Measurements from ENCODE around the gene MEGF10.

- TF ChIP-seq CTCF (IDR thresholded peaks at IDR 0.05), result no peak
- no peak for TF ChIP-seq POLR2AphosphoS5 (IDR thresholded peaks at IDR 0.05)
- no peak for TF ChIP-seq POLR2A (IDR thresholded peaks at IDR 0.05)
- TF ChIP-seq EP300 (IDR thresholded peaks at IDR 0.05), result no peak
Measured at GRCh38 chr5:127409246-127409917, 118.8 kb downstream of the MEGF10 start.
